Fibroblast of villous mesenchyme (primary cell): Measurements from ENCODE around the gene PSMB10. TPM values are rescaled to one million over a fixed set of nuclear protein-coding genes. Genes with fewer than 3 reads are reported as not detected.
"Not testable (repeated sequence)": the region's sequence is repeated elsewhere in the genome, so short reads cannot be mapped to it uniquely, and the experiment has no call there.

Source experiments
- DNase-seq: peaks from one replicate; pipeline ENCODE4 v3.0.0-alpha.2; 2010; ENCODE audit warnings: low read depth
- H3K4me3 ChIP-seq: 2 replicates; pipeline ENCODE4 v1.5.1; 2011; ENCODE audit warnings: low read depth, mild to moderate bottlenecking, low read length
- CTCF ChIP-seq: IDR thresholded peaks from 2 replicates; pipeline ENCODE4 v1.5.1; 2012; ENCODE audit warnings: low read depth, mild to moderate bottlenecking, low read length; ENCODE audit not compliant: insufficient read depth
- total RNA-seq: library from RNA; depleted of rRNA; stranded (reverse); fragments of >200 nt; gene quantifications from 2 replicates; pipeline ENCODE4 v1.2.3, GENCODE V29; 2012

The PSMB10 gene
- total RNA-seq, 1 donor, result 54.0 TPM

- no peak for DNase-seq
- TF ChIP-seq CTCF, result no peak
Measured at GRCh38 chr16:67915831-67916723, 20.6 kb downstream of the PSMB10 start.

GRCh38 chr16:67915496-67915769 is 21.2 kb downstream of the PSMB10 start:
- H3K4me3 ChIP-seq, DNase-seq: not testable (repeated sequence)

More at GRCh38 chr16:67915831-67916723, 20.6 kb downstream of the PSMB10 start:
- no peak overlapping the region for H3K4me3 ChIP-seq

GRCh38 chr16:67914758-67915495 is 21.7 kb downstream of the PSMB10 start:
- no peak overlapping the region for H3K4me3 ChIP-seq
- DNase-seq, result no peak
- no peak for TF ChIP-seq CTCF

- peak; percentile 46 for DNase-seq
- no peak for TF ChIP-seq CTCF
- no peak overlapping the region for H3K4me3 ChIP-seq
Measured at GRCh38 chr16:67910158-67910557, 26.5 kb downstream of the PSMB10 start.

- no peak for TF ChIP-seq CTCF
- no peak overlapping the region for H3K4me3 ChIP-seq
- no peak for DNase-seq
Measured at GRCh38 chr16:67909056-67909742, 27.5 kb downstream of the PSMB10 start.

GRCh38 chr16:67907397-67908180 is 29.1 kb downstream of the PSMB10 start:
- DNase-seq, result no peak
- TF ChIP-seq CTCF, result no peak
- no peak overlapping the region for H3K4me3 ChIP-seq
